SK-MEL-5 (cell line): ENCODE data around the gene PRPF8. TPM values are rescaled to one million over a fixed set of nuclear protein-coding genes. Genes with fewer than 3 reads are reported as not detected.

ENCODE experiments used
- DNase-seq: peaks from one replicate; pipeline ENCODE4 v3.0.0-alpha.2; 2016; ENCODE audit warnings: low read depth, low spot score
- in situ Hi-C: cut with HindIII; loops from 2 replicates; pipeline ENCODE4 v1.10.0; 2016; ENCODE audit warnings: low sequenced_read_pairs, high pct_unique_total_duplicates, low pct_unique_long_range_greater_than_20kb
- total RNA-seq: library from RNA; depleted of rRNA; stranded (reverse); fragments of >200 nt; shearing (Covaris generic); gene quantifications from 2 replicates; pipeline ENCODE4 v1.2.3, GENCODE V29; 2014

The PRPF8 gene
- total RNA-seq, 1 experiment from 2014 or later: 62.2 TPM

DNA sequence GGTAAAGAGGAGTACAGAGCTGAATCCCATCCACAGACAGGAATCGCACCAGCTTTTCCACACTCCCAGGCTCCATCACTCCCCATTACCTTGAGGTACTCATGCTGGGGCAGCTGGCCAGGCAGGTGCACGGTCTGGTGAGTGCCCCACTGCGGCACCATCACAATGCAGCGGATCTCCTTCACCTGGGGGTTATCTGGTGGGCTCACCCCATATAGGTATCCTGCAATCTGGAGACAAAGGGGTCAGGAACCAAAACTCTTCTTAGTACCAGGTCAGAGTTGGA, 33.2 kb downstream of the PRPF8 start:
- DNase-seq: no peak
- in situ Hi-C loops: no loop called here

- in situ Hi-C loops: no loop called here
- DNase-seq: no peak
Measured at GRCh38 chr17:1650731-1651558, 33.7 kb downstream of the PRPF8 start.

DNA sequence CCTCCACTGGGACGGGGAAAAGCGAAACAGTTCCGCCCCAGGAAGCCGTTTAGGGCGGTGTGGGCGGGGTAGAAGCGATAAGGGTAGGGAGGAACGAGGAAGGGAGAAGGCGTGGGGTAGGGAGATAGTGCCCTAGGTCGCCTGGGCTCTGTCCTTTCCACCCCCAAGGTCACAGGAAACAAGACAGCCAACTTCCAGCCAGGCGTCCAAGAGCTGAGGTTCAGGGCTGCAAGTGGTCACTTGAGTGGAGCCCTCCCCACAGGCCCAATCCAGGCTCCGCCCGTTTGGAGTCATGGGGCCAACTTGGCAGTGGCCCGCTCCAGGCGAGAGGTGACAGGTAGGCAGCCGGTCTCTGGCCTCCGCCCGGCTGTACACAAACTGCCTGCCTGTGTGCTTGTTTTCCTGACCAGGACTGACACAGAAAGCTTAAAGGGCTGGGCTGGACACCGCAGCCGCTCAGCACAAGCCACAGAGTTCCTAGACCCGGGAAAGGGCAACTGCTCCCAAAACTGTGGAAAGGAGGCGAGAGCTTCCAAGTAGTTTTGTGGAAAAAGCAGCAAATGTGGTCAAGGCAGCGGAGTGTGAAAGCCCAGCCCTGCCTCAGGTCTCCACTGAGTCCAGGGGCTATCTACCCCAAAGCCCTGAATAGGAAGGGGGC, 34.7 kb downstream of the PRPF8 start, which contains the start of gene RILP:
RILP (minus strand) TSS at position 23 of the 658 bp plus-strand sequence. CDS start 62 bp downstream, outside the sequence.
- in situ Hi-C loops: no loop called here
- peak; percentile 50 for DNase-seq

DNA sequence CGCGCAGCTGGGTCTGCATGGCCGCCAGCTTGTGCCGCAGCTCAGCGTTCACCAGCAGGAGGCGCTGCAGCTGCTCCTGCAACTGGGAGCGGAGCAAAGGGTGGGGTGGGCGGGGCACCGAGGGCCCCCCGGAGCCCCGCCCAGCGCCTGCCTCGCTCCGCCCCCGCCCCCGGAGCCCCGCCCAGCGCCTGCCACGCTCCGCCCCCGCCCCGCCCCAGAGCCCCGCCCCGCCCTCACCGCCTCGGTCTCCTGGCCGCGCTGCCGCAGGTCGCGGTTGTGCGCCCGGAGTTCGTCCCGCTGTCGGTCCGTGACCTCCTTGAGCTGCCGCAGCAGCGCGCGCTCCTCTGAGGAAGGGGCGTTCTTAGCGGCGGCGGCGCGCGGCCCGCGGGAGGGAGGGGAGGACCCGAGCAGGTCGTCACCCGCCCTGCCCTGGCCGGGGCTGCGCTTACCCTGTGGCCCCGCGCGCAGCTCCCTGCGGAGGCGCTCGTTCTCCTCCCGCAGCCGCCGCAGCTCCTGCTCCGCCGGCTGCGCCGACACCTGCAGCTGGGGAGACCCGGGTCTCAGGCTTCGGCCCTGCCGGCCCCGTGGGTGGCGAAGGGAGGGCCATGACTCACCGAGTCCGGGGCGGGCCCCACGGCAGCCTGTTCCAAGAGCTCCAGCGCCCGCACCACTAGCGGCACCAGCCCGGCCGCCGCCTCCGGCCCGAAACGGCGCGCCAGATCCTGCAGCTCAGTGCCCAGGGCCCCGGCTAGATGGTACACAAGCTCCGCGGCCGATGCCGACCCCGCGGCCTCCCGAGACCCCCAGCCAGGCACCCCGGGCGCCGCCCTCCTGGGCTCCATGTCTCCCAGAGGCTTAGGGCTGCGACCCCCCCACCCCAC, 35.5 kb downstream of the PRPF8 start:
- in situ Hi-C loops: no loop called here
- DNase-seq: peak; percentile 93

DNA sequence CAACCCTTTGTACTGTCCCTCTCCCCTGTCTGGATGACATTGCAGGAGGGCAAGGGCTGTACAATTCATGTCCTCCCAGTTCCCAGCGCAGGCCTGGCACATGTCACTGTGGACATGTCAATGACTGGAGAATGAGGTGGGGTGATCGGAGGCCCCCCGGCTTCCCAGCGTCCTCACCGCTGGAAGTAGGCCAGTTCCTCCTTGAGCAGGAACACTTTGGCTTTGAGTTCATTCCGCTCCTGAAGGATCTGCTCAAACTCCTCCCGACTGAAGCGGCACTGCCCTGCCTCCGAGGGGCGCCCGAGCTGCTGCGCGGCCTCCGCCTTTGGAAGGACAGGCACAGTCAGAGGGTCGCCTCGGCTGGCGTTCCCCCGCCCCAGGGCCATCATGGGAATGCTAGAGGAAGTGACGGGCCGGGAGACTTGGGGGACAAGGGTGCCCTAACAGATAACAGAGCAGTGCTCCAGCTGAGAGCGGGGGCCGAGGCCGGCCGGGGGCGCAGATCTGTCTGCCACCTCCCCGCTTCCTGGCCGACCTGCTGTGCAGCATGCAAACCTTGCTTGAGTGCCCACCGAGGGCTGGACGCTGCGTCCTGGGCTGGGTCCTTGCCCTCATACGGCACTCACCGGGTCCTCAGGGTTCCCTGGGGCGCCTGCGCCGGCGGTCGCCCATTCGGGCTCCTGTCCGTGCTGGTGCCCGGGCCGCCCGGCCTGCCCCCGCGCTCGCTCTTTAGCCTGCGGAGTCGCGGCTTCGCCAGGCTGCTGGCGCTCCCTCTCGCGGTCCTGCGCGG, 36.3 kb downstream of the PRPF8 start:
- in situ Hi-C loops: no loop called here
- peak; percentile 43 for DNase-seq

- no peak for DNase-seq
- in situ Hi-C loops: no loop called here
Measured at GRCh38 chr17:1647802-1648171, 36.9 kb downstream of the PRPF8 start.

GRCh38 chr17:1646199-1646875, 38.3 kb downstream of the PRPF8 start:
- in situ Hi-C loops: no loop called here
- DNase-seq: no peak

DNA sequence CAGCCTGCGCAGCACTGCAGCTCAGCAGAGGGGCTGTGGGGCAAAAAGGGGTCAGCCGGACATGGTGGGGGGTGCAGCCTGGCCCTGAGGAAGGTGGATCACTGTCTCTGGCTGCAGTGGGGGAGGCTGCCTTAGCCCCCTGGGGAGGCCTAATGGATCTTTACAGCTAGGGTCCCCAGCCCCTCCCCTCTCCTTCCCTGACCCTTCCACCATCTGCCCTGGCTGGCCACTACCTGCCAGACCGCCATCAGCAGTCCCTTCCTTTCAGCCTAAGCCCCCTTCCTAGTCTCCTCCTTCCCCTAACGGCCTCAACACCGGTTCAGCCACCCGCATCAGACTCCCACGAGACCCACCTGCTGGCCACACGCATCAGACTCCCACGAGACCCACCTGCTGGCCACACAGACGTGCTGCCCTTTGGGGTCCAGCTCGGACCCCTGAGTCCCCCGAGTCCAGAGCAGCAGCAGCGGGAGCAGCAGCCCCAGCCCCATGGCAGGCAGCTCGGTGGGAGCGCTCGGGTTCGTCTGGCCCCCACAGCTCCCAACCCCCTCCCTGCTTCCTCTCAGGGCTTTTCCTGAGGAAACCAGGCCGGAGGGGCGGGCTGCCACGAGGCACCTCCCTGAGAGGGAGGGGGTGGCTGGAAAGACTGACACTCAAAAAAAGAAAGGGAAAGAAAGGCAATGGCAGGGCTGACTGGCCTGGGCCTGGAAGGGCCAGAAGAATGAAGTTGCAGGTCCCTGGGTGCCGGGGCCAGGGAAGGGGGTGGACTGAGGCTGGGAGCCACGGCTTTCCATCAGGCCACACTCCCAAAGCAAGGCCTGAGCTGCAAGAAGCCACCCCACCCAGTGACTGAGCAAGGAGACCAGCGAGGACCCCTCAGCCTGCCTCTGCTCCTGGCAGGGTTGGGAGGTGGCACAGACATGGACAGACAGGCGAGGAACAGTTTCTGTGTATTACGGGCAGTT, 39.2 kb downstream of the PRPF8 start, which contains the start of gene SCARF1:
SCARF1 (minus strand) TSS at position 526 of the 965 bp plus-strand sequence; CDS start at position 491, 35 bp downstream.
- in situ Hi-C loops: no loop called here
- DNase-seq: no peak

- no peak for DNase-seq
- in situ Hi-C loops: no loop called here
Measured at GRCh38 chr17:1644493-1645206, 40.0 kb downstream of the PRPF8 start.

- DNase-seq: no peak
- in situ Hi-C loops: no loop called here
Measured at GRCh38 chr17:1643999-1644492, 40.6 kb downstream of the PRPF8 start.

- DNase-seq: no peak
- in situ Hi-C loops: no loop called here
Measured at GRCh38 chr17:1643293-1643998, 41.2 kb downstream of the PRPF8 start.

- DNase-seq: no peak
- in situ Hi-C loops: no loop called here
Measured at GRCh38 chr17:1641065-1641403, 43.6 kb downstream of the PRPF8 start.

DNA sequence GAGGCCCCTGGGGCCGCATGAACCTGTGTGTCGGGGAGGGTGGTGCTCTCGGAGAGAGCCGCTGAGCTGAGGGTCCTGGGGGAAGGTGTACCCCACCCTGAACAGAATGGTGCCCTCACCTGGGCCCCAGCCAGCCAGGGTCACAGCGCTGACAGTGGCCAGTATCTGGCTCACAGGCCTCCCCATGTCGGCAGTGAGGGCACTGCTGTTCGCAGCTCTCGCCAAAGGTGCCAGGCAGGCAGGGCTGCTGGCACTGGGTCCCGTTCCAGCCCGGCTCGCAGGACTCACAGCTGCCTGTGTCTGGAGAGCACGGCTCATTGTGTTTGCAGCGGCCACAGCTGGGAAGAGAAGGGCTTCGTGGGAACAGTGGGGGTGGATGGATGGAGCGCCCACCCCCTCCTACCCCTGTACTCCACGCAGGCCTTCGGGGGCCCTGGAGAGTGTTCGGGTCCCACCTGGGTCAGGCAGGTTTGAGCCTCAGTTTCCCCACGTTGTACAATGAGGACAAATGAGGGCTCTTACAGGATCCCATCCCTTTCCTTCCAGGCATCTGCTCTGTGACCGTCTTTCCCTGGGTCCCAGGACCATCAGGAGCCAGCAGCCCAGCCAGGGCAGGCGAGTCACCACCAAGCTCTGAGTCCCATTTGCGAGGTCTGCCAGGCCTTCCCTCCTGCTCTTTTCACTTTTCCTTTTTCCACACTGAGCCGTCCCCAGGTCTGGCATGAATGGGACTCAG, 44.2 kb downstream of the PRPF8 start:
- no peak for DNase-seq
- in situ Hi-C loops: no loop called here

GRCh38 chr17:1639549-1640180, 45.0 kb downstream of the PRPF8 start:
- in situ Hi-C loops: no loop called here
- DNase-seq: no peak
